KMS-11 (cell line): ENCODE results near the gene PTPN22.

Source experiments
- H2AFZ ChIP-seq: fragments of 200-600 bp; sonication (generic); 2 replicates; pipeline ENCODE4 v1.6.1; 2016; ENCODE audit warnings: antibody characterized with exemption, mixed run types, low read depth
- H3K27ac ChIP-seq: fragments of 200-600 bp; sonication (generic); 2 replicates; pipeline ENCODE4 v1.6.1; 2016; ENCODE audit warnings: mild to moderate bottlenecking, mixed run types
- H3K27me3 ChIP-seq: fragments of 200-600 bp; sonication (generic); 2 replicates; pipeline ENCODE4 v1.6.1; 2017; ENCODE audit warnings: mild to moderate bottlenecking, low read depth, mixed run types, moderate library complexity; ENCODE audit not compliant: insufficient read depth
- H3K36me3 ChIP-seq: fragments of 200-600 bp; sonication (generic); 2 replicates; pipeline ENCODE4 v1.6.1; 2017; ENCODE audit warnings: mild to moderate bottlenecking, mixed run types; ENCODE audit not compliant: insufficient read depth
- H3K4me1 ChIP-seq: fragments of 200-600 bp; sonication (generic); 2 replicates; pipeline ENCODE4 v1.6.1; 2016; ENCODE audit warnings: mild to moderate bottlenecking, low read depth, mixed run types; ENCODE audit not compliant: poor library complexity, severe bottlenecking
- H3K4me2 ChIP-seq: fragments of 200-600 bp; sonication (generic); 2 replicates; pipeline ENCODE4 v1.7.0; 2016; ENCODE audit warnings: mild to moderate bottlenecking, mixed run types
- H3K4me3 ChIP-seq: fragments of 200-600 bp; sonication (generic); IDR thresholded peaks from 2 replicates; pipeline ENCODE4 v1.6.1; 2017; ENCODE audit warnings: low read depth, low read length, mixed read lengths; ENCODE audit not compliant: insufficient read depth
- H3K79me2 ChIP-seq: fragments of 200-600 bp; sonication (generic); 2 replicates; pipeline ENCODE4 v1.6.1; 2016; ENCODE audit warnings: low read depth, mixed run types; ENCODE audit not compliant: insufficient read depth
- H3K9ac ChIP-seq: fragments of 200-600 bp; sonication (generic); 2 replicates; pipeline ENCODE4 v1.6.1; 2016; ENCODE audit warnings: mild to moderate bottlenecking, mixed run types
- H4K20me1 ChIP-seq: fragments of 200-600 bp; sonication (generic); 2 replicates; pipeline ENCODE4 v1.6.1; 2016; ENCODE audit warnings: mild to moderate bottlenecking, mixed run types; ENCODE audit not compliant: insufficient read depth
- CTCF ChIP-seq: fragments of 200-600 bp; sonication (generic); conservative IDR thresholded peaks from 2 replicates; pipeline ENCODE4 v1.6.1; 2017; ENCODE audit warnings: low read depth, mild to moderate bottlenecking, antibody characterized with exemption, low read length, moderate library complexity, mixed read lengths

PTPN22 gene

DNA sequence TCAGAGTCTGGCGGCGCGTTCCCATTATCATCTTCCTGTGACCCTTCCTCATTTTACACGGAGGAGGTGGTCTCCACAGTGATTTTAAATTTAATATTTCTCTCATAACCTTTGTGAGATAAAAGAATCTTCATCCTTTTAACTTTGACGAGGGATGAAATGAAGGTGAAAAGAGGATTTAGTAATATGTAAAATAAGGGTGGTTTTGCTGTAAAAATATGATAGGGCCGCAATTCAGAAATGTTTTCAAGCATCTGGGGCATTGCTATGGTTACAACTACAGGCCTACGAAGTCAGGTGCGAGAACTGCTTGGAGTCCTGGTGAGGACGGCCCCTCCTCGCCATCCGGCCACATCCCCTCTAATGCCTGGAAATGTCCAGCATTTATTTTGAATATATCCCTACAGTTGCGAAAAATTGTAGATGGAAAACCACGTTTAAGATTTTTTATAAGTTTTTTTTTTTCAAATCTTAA lies 58.8 kb downstream of the PTPN22 start:
- Histone ChIP-seq H3K4me2 (peak overlapping the region; percentile 82), H3K79me2 (peaks cover 40% of the 10 kb centered on the region), H4K20me1 (no peaks in the 10 kb centered on the region), H2AFZ (peak overlapping the region; percentile 80; the same call in 1 of the 2 replicates), H3K4me3 (no peak overlapping the region), H3K9ac (peak overlapping the region; percentile 62), H3K27me3 (no peaks in the 10 kb centered on the region), H3K27ac (peak overlapping the region; percentile 79), H3K4me1 (peaks cover 21% of the 10 kb centered on the region), H3K36me3 (no peaks in the 10 kb centered on the region)
- TF ChIP-seq CTCF: no peak

DNA sequence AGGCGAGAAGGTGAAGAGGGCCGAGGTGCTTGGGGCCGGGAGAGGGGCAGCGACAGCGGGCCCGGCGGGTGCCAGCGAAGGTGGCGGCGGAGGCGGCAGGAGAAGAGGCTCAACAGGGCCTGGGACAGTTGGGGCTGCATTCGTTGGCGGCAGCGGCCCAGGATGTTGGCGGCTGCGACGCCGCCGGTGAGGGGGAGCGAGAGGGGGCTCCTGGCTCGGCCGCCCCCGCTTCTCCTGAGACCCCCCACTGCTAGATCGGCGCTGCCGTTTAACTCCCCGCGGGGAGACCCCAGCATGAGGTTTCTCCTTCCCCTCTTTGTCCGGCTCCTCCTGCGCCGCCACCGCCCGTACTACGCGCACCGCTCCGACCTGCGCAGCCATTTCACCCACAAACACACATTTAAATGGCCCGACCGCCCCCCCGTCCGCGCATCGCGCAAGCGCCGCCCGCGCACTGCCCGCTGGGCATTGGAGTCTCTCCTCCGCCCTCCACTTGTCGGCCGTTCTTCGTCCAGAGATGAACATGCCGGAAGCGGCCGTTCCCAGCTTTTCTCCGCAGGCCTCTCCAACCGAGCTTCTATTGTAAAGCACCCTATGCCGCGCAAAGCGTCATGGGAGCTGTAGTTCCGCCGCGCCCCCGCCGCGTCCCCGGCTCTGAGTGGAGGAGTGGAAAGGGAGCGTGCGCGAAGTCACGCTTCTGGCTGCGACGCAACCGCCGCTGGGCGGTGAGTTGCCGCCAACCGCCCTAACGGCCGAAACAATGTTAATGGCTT lies 59.4 kb downstream of the PTPN22 start, which contains the start of gene RSBN1:
Gene RSBN1, minus strand, starts transcription at position 589 of the 773 bp plus-strand sequence. Its CDS starts 64 bp downstream, at position 525.
- Histone ChIP-seq H2AFZ (peak within 1 kb of the TSS; percentile 80; the same call in 1 of the 2 replicates), H3K9ac (peak within 1 kb of the TSS; percentile 62), H4K20me1 (no peaks in the 10 kb centered on the region), H3K79me2 (peaks cover 43% of the 10 kb centered on the region), H3K4me2 (peak within 1 kb of the TSS; percentile 82), H3K27me3 (no peaks in the 10 kb centered on the region), H3K36me3 (no peaks in the 10 kb centered on the region), H3K27ac (peak within 1 kb of the TSS; percentile 79), H3K4me1 (peaks cover 21% of the 10 kb centered on the region), H3K4me3 (peak within 1 kb of the TSS; percentile 34)
- no peak for TF ChIP-seq CTCF

GRCh38 chr1:113811156-113811887 lies 60.2 kb downstream of the PTPN22 start:
- Histone ChIP-seq H3K27ac (peak overlapping the region; percentile 79), H4K20me1 (no peaks in the 10 kb centered on the region), H3K4me1 (peaks cover 21% of the 10 kb centered on the region), H2AFZ (peak overlapping the region; percentile 49; the same call in 1 of the 2 replicates), H3K9ac (peak overlapping the region; percentile 58; the same call in 1 of the 2 replicates), H3K4me2 (peak overlapping the region; percentile 80), H3K4me3 (peak overlapping the region; percentile 34), H3K79me2 (peaks cover 51% of the 10 kb centered on the region), H3K36me3 (no peaks in the 10 kb centered on the region), H3K27me3 (no peaks in the 10 kb centered on the region)
- no peak for TF ChIP-seq CTCF

- Histone ChIP-seq H3K27me3 (no peaks in the 10 kb centered on the region), H3K27ac (no peak overlapping the region), H3K36me3 (no peaks in the 10 kb centered on the region), H3K4me3 (peak overlapping the region; percentile 17), H2AFZ (no peak overlapping the region), H3K4me1 (peaks cover 21% of the 10 kb centered on the region), H3K79me2 (peaks cover 64% of the 10 kb centered on the region), H3K9ac (peak overlapping the region; percentile 15; the same call in 1 of the 2 replicates), H3K4me2 (peak overlapping the region; percentile 80), H4K20me1 (no peaks in the 10 kb centered on the region)
- no peak for TF ChIP-seq CTCF
These were observed 61.6 kb downstream of the PTPN22 start for GRCh38 chr1:113809670-113810602.
